CD4-positive, alpha-beta T cell (primary cell): Measurements from ENCODE around the gene ABCB6. TPM values are rescaled to one million over a fixed set of nuclear protein-coding genes. Genes with fewer than 3 reads are reported as not detected.

ENCODE experiments used
- ATAC-seq: fragments of 200-7000 bp; cut with Tn5 transposase; one replicate; pipeline ENCODE4 v1.10.0; 2022; ENCODE audit warnings: mild to moderate bottlenecking; ENCODE audit not compliant: poor library complexity
- CTCF ChIA-PET: fragments of 350-600 bp; sonication (Branson Sonifier 250); formaldehyde crosslinking; loops from one replicate; lab custom pipeline; 2021; ENCODE audit warnings: antibody characterized with exemption, inconsistent platforms; lab: Charles Lee
- POLR2A ChIA-PET: fragments of 350-600 bp; sonication (Branson Sonifier 250); formaldehyde crosslinking; loops from one replicate; lab custom pipeline; 2021; ENCODE audit warnings: antibody characterized with exemption, inconsistent platforms; lab: Charles Lee
- DNase-seq, 14 experiments: peaks; one replicate each; pipeline ENCODE4 v3.0.0-alpha.2; 2013 to 2020; ENCODE audit warnings: mixed read lengths in 2 of 14
- H3K27ac ChIP-seq, 2 donors: one replicate each; pipeline versions ENCODE4 v1.5.1 to v1.7.0; 2013; ENCODE audit warnings: low read length in 2 of 2, low read depth in 1 of 2, mild to moderate bottlenecking in 1 of 2
- H3K27me3 ChIP-seq, 2 experiments: 1 replicate in 1 of 2; 2 replicates in 1 of 2; pipeline versions ENCODE4 v1.6.1 to v1.7.0; 2013; ENCODE audit warnings: low read length in 2 of 2, control low read depth in 1 of 2, mild to moderate bottlenecking in 1 of 2, moderate library complexity in 1 of 2; ENCODE audit not compliant: insufficient read depth in 2 of 2, control insufficient read depth in 1 of 2
- H3K36me3 ChIP-seq: one replicate; pipeline ENCODE4 v1.6.1; 2013; ENCODE audit warnings: low read length, control low read depth; ENCODE audit not compliant: insufficient read depth
- H3K4me1 ChIP-seq: one replicate; pipeline ENCODE4 v1.6.1; 2013; ENCODE audit warnings: low read length, control low read depth; ENCODE audit not compliant: insufficient read depth
- H3K4me3 ChIP-seq: one replicate; pipeline ENCODE4 v1.5.1; 2013; ENCODE audit warnings: mild to moderate bottlenecking, low read length, moderate library complexity
- H3K9me3 ChIP-seq, 2 experiments: 1 replicate in 1 of 2; 2 replicates in 1 of 2; pipeline versions ENCODE4 v1.6.1 to v1.7.0; 2013; ENCODE audit warnings: low read length in 2 of 2, mild to moderate bottlenecking in 2 of 2, control low read depth in 1 of 2, moderate library complexity in 1 of 2; ENCODE audit not compliant: control insufficient read depth in 1 of 2, insufficient read depth in 1 of 2
- H3K27ac Mint-ChIP-seq: one replicate; pipeline ENCODE4 v1.8.0; 2020; ENCODE audit warnings: mixed read lengths
- H3K27me3 Mint-ChIP-seq: one replicate; pipeline ENCODE4 v1.8.0; 2021; ENCODE audit warnings: mixed read lengths
- H3K36me3 Mint-ChIP-seq: one replicate; pipeline ENCODE4 v1.8.0; 2021; ENCODE audit warnings: low read depth, mixed read lengths
- H3K4me1 Mint-ChIP-seq: one replicate; pipeline ENCODE4 v1.8.0; 2021; ENCODE audit warnings: low read depth, mixed read lengths
- H3K4me3 Mint-ChIP-seq: one replicate; pipeline ENCODE4 v1.8.0; 2020; ENCODE audit warnings: mild to moderate bottlenecking, mixed read lengths
- H3K9me3 Mint-ChIP-seq: one replicate; pipeline ENCODE4 v1.8.0; 2020; ENCODE audit warnings: mixed read lengths
- intact Hi-C, 2 experiments: fragments of 100-400 bp; cut with DNase I in 1 of 2; cut with micrococcal nuclease in 1 of 2; formaldehyde crosslinking; loops; one replicate each; pipeline versions ENCODE4 v1.15.1 to v1.9.0; 2023 to 2025; cut with DNase I, micrococcal nuclease
- total RNA-seq, 174 experiments: library from RNA in 2 of 174; stranded (reverse) in 2 of 174; gene quantifications; one replicate each; pipeline ENCODE4 v1.2.3 and lab custom pipeline; 2021 to 2026
- TF ChIP-seq, protein P1 (sequence below): fragments of 200-600 bp; IDR thresholded peaks from one replicate; pipeline ENCODE4 v1.8.0; 2022; ENCODE audit warnings: antibody characterized with exemption, mild to moderate bottlenecking

ABCB6 gene
- total RNA-seq, 2 experiments from 2014 or later = 2.6 to 3.1 TPM

DNA sequence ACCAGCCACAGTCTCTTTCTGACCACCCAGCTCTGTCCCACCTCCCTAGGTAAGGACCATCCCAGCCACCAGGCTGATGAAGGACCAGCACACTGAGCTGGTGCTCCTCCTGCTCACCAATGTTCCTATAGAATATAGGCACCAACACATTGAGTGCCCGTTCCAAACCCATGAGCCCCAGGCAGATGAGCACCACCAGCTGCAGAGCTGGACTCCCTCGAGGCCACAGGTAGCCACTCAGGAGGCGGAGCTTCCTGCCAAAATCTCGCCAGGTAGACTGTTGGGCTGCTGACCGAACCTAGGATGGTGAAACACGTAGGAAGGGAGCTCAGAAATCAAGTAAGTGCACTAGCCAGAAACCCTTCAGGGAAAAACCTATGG lies 2.2 kb downstream of the ABCB6 start:
- intact Hi-C loops = loop anchor here (5.0 kb wide), 1 partner anchor 36 kb away; the partner anchor contains the start of genes TUBA4A (in 2 of the 2) and TUBA4B (in 2 of the 2)
- POLR2A ChIA-PET = interaction anchor here (0.8 to 6.7 kb wide), 4 partner anchors 13 to 40 kb away, joined by 3 to 63 read pairs (median 8); partner anchors contain the start of genes ANKZF1, ATG9A, CNPPD1 and TUBA4A
- H3K27ac ChIP-seq = no peak overlapping the region
- H3K4me3 Mint-ChIP-seq = peak overlapping the region; percentile 51
- H3K4me1 Mint-ChIP-seq = peaks cover 19% of the 10 kb centered on the region
- DNase-seq (no peak), ATAC-seq (no peak)
- no peaks in the 10 kb centered on the region for H3K9me3 ChIP-seq
- no peaks in the 10 kb centered on the region for H3K27me3 ChIP-seq
- TF ChIP-seq, protein P1, sequence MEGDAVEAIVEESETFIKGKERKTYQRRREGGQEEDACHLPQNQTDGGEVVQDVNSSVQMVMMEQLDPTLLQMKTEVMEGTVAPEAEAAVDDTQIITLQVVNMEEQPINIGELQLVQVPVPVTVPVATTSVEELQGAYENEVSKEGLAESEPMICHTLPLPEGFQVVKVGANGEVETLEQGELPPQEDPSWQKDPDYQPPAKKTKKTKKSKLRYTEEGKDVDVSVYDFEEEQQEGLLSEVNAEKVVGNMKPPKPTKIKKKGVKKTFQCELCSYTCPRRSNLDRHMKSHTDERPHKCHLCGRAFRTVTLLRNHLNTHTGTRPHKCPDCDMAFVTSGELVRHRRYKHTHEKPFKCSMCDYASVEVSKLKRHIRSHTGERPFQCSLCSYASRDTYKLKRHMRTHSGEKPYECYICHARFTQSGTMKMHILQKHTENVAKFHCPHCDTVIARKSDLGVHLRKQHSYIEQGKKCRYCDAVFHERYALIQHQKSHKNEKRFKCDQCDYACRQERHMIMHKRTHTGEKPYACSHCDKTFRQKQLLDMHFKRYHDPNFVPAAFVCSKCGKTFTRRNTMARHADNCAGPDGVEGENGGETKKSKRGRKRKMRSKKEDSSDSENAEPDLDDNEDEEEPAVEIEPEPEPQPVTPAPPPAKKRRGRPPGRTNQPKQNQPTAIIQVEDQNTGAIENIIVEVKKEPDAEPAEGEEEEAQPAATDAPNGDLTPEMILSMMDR = no peak
- H3K27me3 Mint-ChIP-seq = no peaks in the 10 kb centered on the region
- H3K4me3 ChIP-seq = no peak overlapping the region
- H3K4me1 ChIP-seq = peaks cover 26% of the 10 kb centered on the region
- CTCF ChIA-PET = interaction anchor here (1.2 to 2.8 kb wide), 3 partner anchors 38 to 78 kb away, joined by 3 to 13 read pairs (median 6); partner anchors contain the start of gene TUBA4A
- H3K9me3 Mint-ChIP-seq = no peaks in the 10 kb centered on the region
- H3K27ac Mint-ChIP-seq = no peak overlapping the region
- peaks cover 36% of the 10 kb centered on the region for H3K36me3 Mint-ChIP-seq
- peaks cover 20% of the 10 kb centered on the region for H3K36me3 ChIP-seq

DNA sequence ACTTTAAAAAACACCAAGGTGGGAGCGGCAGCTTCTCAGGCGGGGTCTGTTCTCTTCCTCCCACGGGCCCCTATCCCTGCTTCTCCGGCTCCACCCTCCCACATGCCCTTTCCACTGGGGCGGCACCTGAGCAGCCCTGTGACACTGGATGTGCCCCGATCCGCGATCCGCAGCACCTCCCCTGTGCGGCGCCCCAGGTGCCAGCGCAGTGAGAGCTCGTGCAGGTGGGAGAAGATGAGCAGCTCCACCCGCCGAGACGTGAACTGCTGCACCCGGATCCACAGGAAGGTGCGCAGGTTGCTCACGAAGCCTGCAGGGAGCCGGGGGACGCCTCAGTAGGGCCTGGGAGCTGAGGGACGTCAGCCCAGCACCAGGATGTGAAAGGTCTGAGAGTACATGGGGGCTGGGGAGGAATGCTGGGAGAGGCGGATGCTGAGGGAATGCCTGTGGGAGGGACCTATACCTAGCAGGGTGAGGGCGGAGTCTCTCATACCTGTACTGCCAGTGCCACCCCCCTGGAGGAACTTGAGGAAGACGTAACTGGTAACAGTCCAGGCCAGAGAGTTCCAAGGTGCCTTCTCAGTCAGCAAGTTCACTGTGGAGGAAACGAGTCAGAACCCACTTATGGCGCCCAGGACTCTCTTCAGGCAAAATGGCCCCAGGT lies 2.8 kb downstream of the ABCB6 start:
- Histone ChIP-seq H3K4me1 (peaks cover 31% of the 10 kb centered on the region), H3K27ac (no peak overlapping the region), H3K9me3 (no peaks in the 10 kb centered on the region), H3K27me3 (no peaks in the 10 kb centered on the region), H3K36me3 (peaks cover 14% of the 10 kb centered on the region), H3K4me3 (no peak overlapping the region)
- TF ChIP-seq, protein P1 = no peak
- Mint-ChIP-seq H3K4me1 (peaks cover 24% of the 10 kb centered on the region), H3K4me3 (peak overlapping the region; percentile 23), H3K36me3 (peaks cover 35% of the 10 kb centered on the region), H3K27me3 (no peaks in the 10 kb centered on the region), H3K27ac (no peak overlapping the region), H3K9me3 (no peaks in the 10 kb centered on the region)
- intact Hi-C loops = loop anchor here (2.0 to 5.0 kb wide), 2 partner anchors 13 to 36 kb away; partner anchors contain the start of genes TUBA4A (in 2 of the 2), TUBA4B (in 2 of the 2), ANKZF1 (in 1 of the 2) and ATG9A (in 1 of the 2)
- CTCF ChIA-PET = interaction anchor here (1.2 to 2.8 kb wide), 3 partner anchors 38 to 79 kb away, joined by 3 to 13 read pairs (median 6); partner anchors contain the start of gene TUBA4A
- ATAC-seq (no peak), DNase-seq (no peak)
- POLR2A ChIA-PET = interaction anchor here (1.9 to 6.7 kb wide), 3 partner anchors 14 to 40 kb away, joined by 6 to 63 read pairs (median 10); partner anchors contain the start of genes ANKZF1, ATG9A, CNPPD1 and TUBA4A

DNA sequence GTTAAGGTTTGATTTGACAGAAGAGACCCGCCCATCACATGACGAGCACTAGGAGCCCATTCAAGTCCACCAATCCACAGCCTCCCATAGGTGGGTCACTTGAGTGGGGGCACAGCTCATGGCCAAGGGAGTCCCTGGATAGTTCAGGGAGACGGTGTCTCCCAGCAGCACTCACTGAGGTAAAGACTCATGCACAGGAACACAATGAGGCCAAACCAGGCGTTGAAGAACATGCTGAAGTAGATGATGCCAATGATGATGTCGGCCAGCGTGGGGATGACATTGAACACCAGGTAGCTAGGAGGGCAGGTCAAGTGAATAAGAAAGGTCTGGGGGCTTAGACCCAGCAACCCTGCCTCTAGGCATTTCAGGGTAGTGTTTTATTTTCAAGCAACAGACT lies 4.0 kb downstream of the ABCB6 start:
- ATAC-seq (no peak), DNase-seq (no peak)
- no peak overlapping the region for H3K4me3 ChIP-seq
- no peaks in the 10 kb centered on the region for H3K27me3 Mint-ChIP-seq
- intact Hi-C loops = loop anchor here (2.0 to 5.0 kb wide), 3 partner anchors 14 to 157 kb away; partner anchors contain the start of genes TUBA4A (in 2 of the 2), TUBA4B (in 2 of the 2), ANKZF1 (in 1 of the 2) and ATG9A (in 1 of the 2)
- no peak overlapping the region for H3K27ac ChIP-seq
- peaks cover 31% of the 10 kb centered on the region for H3K4me1 Mint-ChIP-seq
- H3K4me1 ChIP-seq = peaks cover 43% of the 10 kb centered on the region
- no peaks in the 10 kb centered on the region for H3K9me3 Mint-ChIP-seq
- H3K36me3 ChIP-seq = peaks cover 2% of the 10 kb centered on the region
- POLR2A ChIA-PET = interaction anchor here (1.1 to 2.0 kb wide), 3 partner anchors 8 to 38 kb away, joined by 3 to 7 read pairs (median 6); partner anchors contain the start of genes ANKZF1, ATG9A, CNPPD1 and ZFAND2B
- H3K27me3 ChIP-seq = no peaks in the 10 kb centered on the region
- no peaks in the 10 kb centered on the region for H3K9me3 ChIP-seq
- no peak overlapping the region for H3K4me3 Mint-ChIP-seq
- CTCF ChIA-PET = interaction anchor here (2.8 kb wide), 1 partner anchor 80 kb away, joined by 13 read pairs; no protein-coding TSS in a partner anchor
- TF ChIP-seq, protein P1 = no peak
- H3K36me3 Mint-ChIP-seq = peaks cover 23% of the 10 kb centered on the region
- H3K27ac Mint-ChIP-seq = no peak overlapping the region
